ENCODE data around the gene AGT.

GRCh38 chr1:230747127-230747730 is 33.3 kb upstream of the AGT start, which contains the start of gene CAPN9:
- TF ChIP-seq CTCF (IDR thresholded peaks at IDR 0.05), result no peak
- peak in 1 of 4 donors; percentile 27 for TF ChIP-seq POLR2A (IDR thresholded peaks at IDR 0.05)
- no peak for TF ChIP-seq EP300 (IDR thresholded peaks at IDR 0.05)
